NCI-H748 (cell line): ENCODE data around the gene DDX39A.
"Not testable (repeated sequence)": the region's sequence is repeated elsewhere in the genome, so short reads cannot be mapped to it uniquely, and the experiment has no call there.

Source experiments
- DNase-seq: peaks from one replicate; lab custom pipeline; 2025; ENCODE audit not compliant: unreplicated experiment; lab: John Stamatoyannopoulos, UW

The DDX39A gene

DNA sequence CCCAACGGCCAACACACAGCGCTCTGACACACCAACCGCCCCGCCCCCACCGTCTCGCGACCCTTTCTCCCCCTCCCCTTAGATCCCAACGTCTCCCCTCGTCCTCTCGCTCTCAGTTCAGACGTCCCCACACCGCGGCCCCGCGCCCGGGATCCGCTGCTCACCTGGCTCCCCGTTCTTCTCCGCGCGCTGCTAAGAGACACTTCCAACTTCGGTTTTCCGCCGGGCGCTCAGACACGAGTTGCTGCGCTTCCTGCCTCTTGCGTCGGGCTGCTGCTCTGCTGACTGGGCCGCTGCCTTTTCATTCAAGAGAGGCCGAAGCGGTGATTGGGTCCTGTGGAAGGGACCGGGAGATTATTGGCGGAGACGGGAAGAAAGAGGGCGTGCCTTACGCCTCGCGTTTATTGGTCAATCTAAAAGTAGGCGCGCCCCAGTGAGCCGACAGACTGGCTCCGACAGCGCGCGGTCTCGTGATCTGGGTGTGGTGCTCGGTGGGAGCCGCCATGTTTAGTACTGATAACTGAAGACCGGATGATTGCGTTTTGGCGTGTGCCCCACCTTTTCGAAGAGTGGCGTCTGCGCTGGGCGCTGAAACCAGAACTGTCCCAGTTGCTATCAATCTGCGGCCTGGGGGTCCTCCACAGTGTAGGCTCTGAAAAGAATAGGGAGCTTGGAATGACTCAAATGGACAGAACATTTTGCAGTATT, at the start of gene DDX39A:
Gene DDX39A (minus strand): TSS at position 236 of the 708 bp plus-strand sequence. CDS start 6,121 bp downstream, outside the sequence.
- DNase-seq = peak; percentile 99

DNA sequence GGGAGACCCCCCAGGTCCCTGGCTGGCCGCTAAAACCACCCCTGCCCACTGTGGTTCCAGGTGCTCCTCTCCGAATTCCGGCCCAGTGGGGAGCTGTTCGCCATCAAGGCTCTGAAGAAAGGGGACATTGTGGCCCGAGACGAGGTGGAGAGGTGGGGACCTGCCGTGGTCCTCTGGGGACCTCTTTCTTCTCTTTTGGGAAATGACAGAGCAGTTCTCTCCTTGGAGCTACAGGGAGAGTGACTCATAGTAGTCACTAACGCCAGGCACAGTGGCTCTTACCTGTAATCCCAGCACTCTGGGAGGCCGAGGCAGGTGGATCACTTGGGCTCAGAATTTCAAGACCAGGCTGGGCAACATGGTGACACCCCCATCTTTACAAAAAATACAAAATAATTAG, 48.7 kb upstream of the DDX39A start:
- DNase-seq = no peak

DNA sequence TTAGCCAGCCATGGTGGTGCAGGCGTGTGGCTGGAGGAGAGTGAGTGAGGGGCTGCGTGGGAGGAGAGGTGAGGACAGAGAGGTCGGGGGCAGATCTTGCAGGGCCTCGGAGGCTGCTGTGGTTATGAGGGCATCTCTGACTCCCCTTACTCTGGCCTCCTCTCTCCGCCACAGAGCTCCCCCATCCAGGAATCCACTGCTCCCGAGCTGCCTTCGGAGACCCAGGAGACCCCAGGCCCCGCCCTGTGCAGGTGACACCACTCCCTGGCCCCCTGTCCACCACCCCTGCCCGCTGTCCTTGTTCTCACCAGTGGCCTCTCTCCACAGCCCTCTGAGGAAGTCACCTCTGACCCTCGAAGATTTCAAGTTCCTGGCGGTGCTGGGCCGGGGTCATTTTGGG, 48.2 kb upstream of the DDX39A start:
- no peak for DNase-seq

DNA sequence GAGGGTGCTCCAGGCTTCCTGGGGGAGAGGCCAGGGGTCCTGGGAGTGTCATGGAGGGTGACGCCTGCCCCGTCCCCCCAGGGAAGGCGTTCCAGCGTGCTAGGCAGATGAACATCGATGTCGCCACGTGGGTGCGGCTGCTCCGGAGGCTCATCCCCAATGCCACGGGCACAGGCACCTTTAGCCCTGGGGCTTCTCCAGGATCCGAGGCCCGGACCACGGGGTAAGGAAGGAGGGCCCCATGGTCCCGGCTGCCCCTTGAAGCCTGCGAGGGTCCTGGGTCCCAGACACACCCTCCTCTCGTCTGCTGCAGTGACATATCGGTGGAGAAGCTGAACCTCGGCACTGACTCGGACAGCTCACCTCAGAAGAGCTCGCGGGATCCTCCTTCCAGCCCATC, 44.6 kb upstream of the DDX39A start:
- DNase-seq = no peak

- DNase-seq = not testable (repeated sequence)
Measured at GRCh38 chr19:14462401-14462800, 43.3 kb upstream of the DDX39A start.

GRCh38 chr19:14460935-14461334, 41.8 kb upstream of the DDX39A start:
- DNase-seq = no peak

DNA sequence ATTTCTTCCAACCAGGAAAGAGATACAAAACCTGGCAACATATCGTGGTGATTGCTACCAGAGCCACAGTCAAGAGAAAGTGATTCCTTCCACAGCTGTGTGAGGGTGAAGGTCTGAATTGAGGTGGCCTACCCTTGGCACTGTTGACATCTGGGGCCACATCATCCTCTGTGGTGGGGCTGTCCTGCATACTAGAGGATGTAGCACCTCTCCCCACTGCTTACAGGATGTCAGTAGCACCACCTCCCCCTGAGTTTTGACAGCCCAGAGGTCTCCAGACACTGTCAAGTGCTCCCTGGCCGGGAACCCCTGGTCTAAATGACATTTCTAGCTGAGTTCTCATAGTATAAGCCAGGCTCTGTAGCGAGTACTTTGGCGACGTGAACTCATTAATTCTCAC, 40.6 kb upstream of the DDX39A start:
- DNase-seq = no peak

- DNase-seq = not testable (repeated sequence)
Measured at GRCh38 chr19:14452303-14452702, 33.2 kb upstream of the DDX39A start.

GRCh38 chr19:14450876-14451275, 31.7 kb upstream of the DDX39A start:
- no peak for DNase-seq

- DNase-seq = peak; percentile 4
Measured at GRCh38 chr19:14450168-14450874, 31.2 kb upstream of the DDX39A start.

GRCh38 chr19:14449321-14449720, 30.2 kb upstream of the DDX39A start:
- no peak for DNase-seq

DNA sequence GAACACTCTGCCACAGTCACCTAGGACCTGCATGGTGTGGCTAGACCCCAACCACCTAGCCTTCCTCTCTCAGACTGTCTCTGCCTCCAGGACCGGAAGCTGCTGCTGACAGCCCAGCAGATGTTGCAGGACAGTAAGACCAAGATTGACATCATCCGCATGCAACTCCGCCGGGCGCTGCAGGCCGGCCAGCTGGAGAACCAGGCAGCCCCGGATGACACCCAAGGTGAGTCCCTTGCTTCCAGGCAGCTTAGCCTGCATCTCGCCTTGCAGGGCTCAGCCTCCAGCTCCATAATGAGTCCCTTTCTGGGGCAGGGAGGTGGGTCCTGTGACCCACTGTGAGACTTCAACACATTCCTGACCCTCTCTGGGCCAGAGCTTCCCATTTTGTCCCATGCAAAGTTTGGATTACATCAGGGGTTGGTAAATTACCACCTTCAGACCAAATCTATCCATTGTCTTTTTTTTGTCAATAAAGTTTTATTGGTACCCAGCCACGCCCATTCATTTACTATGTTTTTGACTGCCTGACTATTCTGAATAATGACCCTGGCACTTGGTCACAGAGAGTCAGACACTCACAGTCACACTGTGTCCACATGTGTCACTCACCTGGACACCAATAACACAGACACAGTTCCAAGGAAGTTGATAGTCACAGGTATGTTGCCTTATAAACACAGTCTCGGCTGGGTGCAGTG, 27.3 kb upstream of the DDX39A start:
- no peak for DNase-seq

GRCh38 chr19:14443632-14444216, 24.6 kb upstream of the DDX39A start:
- no peak for DNase-seq

- no peak for DNase-seq
Measured at GRCh38 chr19:14442891-14443631, 23.9 kb upstream of the DDX39A start.

DNA sequence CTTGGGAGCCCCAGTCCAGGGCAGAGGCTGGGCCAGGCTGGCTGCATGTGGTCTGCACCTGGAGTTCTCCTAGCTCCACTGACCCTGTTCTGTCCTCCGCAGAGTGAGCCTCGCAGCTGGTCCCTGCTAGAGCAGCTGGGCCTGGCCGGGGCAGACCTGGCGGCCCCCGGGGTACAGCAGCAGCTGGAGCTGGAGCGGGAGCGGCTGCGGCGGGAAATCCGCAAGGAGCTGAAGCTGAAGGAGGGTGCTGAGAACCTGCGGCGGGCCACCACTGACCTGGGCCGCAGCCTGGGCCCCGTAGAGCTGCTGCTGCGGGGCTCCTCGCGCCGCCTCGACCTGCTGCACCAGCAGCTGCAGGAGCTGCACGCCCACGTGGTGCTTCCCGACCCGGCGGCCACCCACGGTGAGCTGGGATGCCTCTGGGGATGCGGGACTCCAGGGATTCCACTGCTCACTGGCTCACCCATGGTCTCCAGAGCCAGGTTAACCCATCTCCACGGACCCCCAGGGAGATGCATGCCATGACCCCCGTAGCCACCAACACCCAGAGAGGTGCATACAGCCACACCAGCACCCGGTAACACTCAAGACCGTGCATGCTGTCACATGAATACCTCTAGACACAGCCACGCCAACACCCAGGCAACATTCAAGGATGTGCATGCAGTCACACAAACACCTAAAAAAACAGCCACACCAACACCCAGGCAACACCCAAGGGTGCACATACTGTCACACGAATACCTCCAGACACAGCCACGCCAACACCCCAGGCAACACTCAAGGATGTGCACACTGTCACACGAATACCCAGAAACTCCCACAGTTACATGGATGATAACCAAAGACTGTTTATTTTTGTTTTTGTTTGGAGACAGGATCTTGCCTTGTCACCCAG, 22.1 kb upstream of the DDX39A start:
- no peak for DNase-seq

DNA sequence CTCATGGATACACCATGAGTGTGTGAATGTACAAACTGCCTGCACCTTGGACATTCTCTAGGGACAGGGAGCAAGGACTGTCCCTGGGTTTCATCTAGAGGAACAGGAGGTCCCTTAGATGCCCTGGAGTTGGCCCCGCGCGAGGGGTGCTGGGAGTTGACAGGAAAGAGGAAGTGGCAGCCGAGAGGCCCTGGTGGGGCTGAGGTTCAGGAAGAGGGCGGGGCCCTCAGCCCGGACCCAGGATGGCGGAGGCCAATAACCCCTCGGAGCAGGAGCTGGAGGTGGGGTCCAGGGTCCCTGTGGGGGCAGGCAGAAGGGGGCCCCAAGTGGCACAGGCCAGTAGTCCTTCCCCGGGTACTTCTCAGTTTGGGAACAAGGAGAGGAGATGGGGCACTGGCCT, 20.9 kb upstream of the DDX39A start:
- DNase-seq = no peak

DNA sequence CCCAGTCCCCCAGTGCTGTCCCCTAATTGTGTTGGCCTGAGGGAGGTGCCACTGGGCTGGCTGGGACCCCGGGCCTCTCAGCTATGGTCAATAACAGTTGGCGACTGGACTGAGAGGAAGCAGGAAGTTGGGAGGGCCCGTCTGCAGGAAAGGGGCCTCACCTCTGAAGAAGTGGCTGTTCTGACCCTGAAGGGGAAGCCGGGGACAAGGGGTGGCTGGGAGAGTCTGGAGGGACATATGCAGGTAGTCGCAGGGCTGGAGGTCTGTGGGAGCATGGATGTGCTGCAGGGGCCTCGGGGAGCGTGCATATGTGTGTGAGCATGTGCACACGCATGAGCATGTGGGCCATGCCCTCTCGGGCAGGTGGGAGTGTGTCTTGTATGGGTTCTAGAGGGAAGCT, 19.9 kb upstream of the DDX39A start:
- DNase-seq = no peak

DNA sequence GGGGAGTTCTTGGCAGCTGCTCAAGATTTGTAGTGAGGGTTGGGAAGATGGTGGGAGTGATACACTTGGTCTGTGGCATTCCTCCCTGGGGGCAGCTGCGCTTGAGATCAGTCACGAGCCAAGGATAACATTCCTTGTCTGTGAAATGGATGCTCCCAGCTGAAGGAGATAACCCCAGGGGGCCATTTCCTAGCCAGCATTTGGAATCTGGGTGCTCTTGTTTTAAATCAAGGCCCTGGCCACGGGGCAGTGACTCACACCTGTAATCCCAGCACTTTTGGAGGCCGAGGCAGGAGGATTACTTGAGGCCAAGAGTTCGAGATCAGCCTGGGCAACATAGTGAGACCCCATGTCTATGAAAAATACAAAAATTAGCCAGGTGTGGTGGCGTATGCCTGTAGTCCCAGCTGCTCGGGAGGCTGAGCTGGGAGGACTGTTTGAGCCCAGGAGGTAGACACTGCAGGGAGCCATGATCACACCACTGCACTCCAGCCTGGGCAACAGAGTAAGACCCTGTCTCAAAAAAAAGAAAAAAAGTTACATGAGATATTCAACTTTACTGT, 18.5 kb upstream of the DDX39A start:
- no peak for DNase-seq

GRCh38 chr19:14435320-14436050, 16.3 kb upstream of the DDX39A start:
- DNase-seq = no peak
